ENCODE data around the gene TP73. TPM values are rescaled to one million over a fixed set of nuclear protein-coding genes. Genes with fewer than 3 reads are reported as not detected.

TP73 gene
- total RNA-seq, 1 donor from 2014 or later = not detected

GRCh38 chr1:3636080-3636479 lies 16.2 kb upstream of the TP73 start:
- H3K36me3 Mint-ChIP-seq (ENCODE audit: low read depth, unreplicated experiment) = peaks cover 35% of the 10 kb centered on the region
- DNase-seq (ENCODE audit: low spot score) = no peak
- TF ChIP-seq CTCF (IDR thresholded peaks at IDR 0.05; ENCODE audit: unreplicated experiment) = no peak
- H3K4me3 Mint-ChIP-seq (ENCODE audit: unreplicated experiment) = no peak overlapping the region
- H3K27me3 Mint-ChIP-seq (ENCODE audit: unreplicated experiment) = peaks cover 3% of the 10 kb centered on the region
- no peaks in the 10 kb centered on the region for H3K9me3 Mint-ChIP-seq (ENCODE audit: unreplicated experiment)
- H3K4me1 Mint-ChIP-seq (ENCODE audit: unreplicated experiment) = no peaks in the 10 kb centered on the region
- H3K27ac Mint-ChIP-seq (ENCODE audit: unreplicated experiment) = no peak overlapping the region

GRCh38 chr1:3636531-3636930 lies 15.8 kb upstream of the TP73 start:
- Mint-ChIP-seq H3K4me3 (ENCODE audit: unreplicated experiment) (no peak overlapping the region), H3K4me1 (ENCODE audit: unreplicated experiment) (no peaks in the 10 kb centered on the region), H3K9me3 (ENCODE audit: unreplicated experiment) (no peaks in the 10 kb centered on the region), H3K27me3 (ENCODE audit: unreplicated experiment) (peaks cover 3% of the 10 kb centered on the region), H3K36me3 (ENCODE audit: low read depth, unreplicated experiment) (peaks cover 35% of the 10 kb centered on the region), H3K27ac (ENCODE audit: unreplicated experiment) (no peak overlapping the region)
- TF ChIP-seq CTCF (IDR thresholded peaks at IDR 0.05; ENCODE audit: unreplicated experiment) = no peak
- no peak for DNase-seq (ENCODE audit: low spot score)

- peaks cover 3% of the 10 kb centered on the region for H3K27me3 Mint-ChIP-seq (ENCODE audit: unreplicated experiment)
- H3K27ac Mint-ChIP-seq (ENCODE audit: unreplicated experiment) = no peak overlapping the region
- no peak overlapping the region for H3K4me3 Mint-ChIP-seq (ENCODE audit: unreplicated experiment)
- no peaks in the 10 kb centered on the region for H3K9me3 Mint-ChIP-seq (ENCODE audit: unreplicated experiment)
- peaks cover 39% of the 10 kb centered on the region for H3K36me3 Mint-ChIP-seq (ENCODE audit: low read depth, unreplicated experiment)
- no peaks in the 10 kb centered on the region for H3K4me1 Mint-ChIP-seq (ENCODE audit: unreplicated experiment)
- no peak for TF ChIP-seq CTCF (IDR thresholded peaks at IDR 0.05; ENCODE audit: unreplicated experiment)
- no peak for DNase-seq (ENCODE audit: low spot score)
These were observed 14.3 kb upstream of the TP73 start for GRCh38 chr1:3638027-3638426.

DNA sequence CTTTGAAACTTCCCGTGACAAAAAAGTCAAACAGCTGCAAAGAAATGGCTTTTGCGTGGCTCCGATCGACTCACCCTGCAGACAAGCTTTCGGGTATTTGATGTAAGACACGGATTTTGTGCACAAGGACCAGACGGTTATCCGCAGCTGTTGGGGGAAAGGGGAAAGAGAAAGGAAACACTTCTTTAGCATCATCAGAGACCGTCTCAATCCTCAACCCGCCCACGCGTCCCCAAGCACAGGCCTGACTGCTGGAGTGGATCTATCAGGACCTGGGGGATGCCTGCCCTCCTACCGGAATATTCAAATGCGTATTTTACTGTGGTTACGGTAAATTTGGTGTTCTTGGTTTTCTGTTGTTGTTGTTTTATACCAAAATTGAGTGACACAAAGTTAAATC lies 13.6 kb upstream of the TP73 start:
- Mint-ChIP-seq H3K36me3 (ENCODE audit: low read depth, unreplicated experiment) (peaks cover 38% of the 10 kb centered on the region), H3K9me3 (ENCODE audit: unreplicated experiment) (no peaks in the 10 kb centered on the region), H3K4me1 (ENCODE audit: unreplicated experiment) (no peaks in the 10 kb centered on the region), H3K4me3 (ENCODE audit: unreplicated experiment) (no peak overlapping the region), H3K27ac (ENCODE audit: unreplicated experiment) (no peak overlapping the region), H3K27me3 (ENCODE audit: unreplicated experiment) (peaks cover 3% of the 10 kb centered on the region)
- no peak for DNase-seq (ENCODE audit: low spot score)
- no peak for TF ChIP-seq CTCF (IDR thresholded peaks at IDR 0.05; ENCODE audit: unreplicated experiment)

DNA sequence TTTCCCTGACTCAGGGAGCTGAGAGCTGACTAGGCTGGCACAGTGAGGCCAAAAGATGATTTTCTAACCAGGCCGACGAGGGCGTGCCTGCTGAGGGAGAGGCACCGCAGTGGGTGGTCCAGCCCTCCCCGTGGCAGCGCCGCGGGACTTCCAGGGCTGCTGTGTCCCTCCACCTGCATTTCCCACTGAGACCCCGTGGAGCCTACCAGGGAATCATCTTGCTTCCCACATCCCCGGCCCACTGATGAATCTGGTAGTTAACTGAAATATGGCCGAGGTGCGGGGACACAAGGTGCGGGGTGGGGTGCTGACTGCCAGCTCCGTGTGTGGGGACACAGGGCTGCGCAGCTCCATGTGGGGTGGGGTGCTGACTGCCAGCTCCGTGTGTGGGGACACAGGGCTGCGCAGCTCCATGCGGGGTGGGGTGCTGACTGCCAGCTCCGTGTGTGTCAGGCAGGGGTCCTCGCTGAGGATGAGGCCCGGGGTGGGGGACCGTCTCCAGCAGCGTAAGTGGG lies 12.9 kb upstream of the TP73 start:
- H3K9me3 Mint-ChIP-seq (ENCODE audit: unreplicated experiment) = no peaks in the 10 kb centered on the region
- TF ChIP-seq CTCF (IDR thresholded peaks at IDR 0.05; ENCODE audit: unreplicated experiment) = no peak
- peaks cover 36% of the 10 kb centered on the region for H3K36me3 Mint-ChIP-seq (ENCODE audit: low read depth, unreplicated experiment)
- peaks cover 3% of the 10 kb centered on the region for H3K27me3 Mint-ChIP-seq (ENCODE audit: unreplicated experiment)
- H3K27ac Mint-ChIP-seq (ENCODE audit: unreplicated experiment) = no peak overlapping the region
- DNase-seq (ENCODE audit: low spot score) = no peak
- H3K4me3 Mint-ChIP-seq (ENCODE audit: unreplicated experiment) = no peak overlapping the region
- no peaks in the 10 kb centered on the region for H3K4me1 Mint-ChIP-seq (ENCODE audit: unreplicated experiment)

Data from endothelial cell (in vitro differentiated cells).